DOHH2 (cell line): ENCODE results near the gene TNNI2.
"Not testable (repeated sequence)": the region's sequence is repeated elsewhere in the genome, so short reads cannot be mapped to it uniquely, and the experiment has no call there.

Experiments
- H3F3A ChIP-seq: fragments of 200-600 bp; sonication (generic), shearing (Covaris generic); 2 replicates; pipeline ENCODE4 v1.6.0; 2016; ENCODE audit warnings: antibody characterized with exemption, mild to moderate bottlenecking; ENCODE audit not compliant: control insufficient read depth, insufficient read depth
- H3K27ac ChIP-seq: fragments of 200-600 bp; sonication (generic); 2 replicates; pipeline ENCODE4 v1.5.1; 2014; ENCODE audit warnings: low read depth, mild to moderate bottlenecking, low read length, moderate library complexity
- H3K27me3 ChIP-seq: fragments of 200-600 bp; sonication (generic); 2 replicates; pipeline ENCODE4 v1.6.1; 2014; ENCODE audit warnings: mild to moderate bottlenecking, low read length, mixed read lengths; ENCODE audit not compliant: control insufficient read depth
- H3K36me3 ChIP-seq: fragments of 200-600 bp; sonication (generic); 2 replicates; pipeline ENCODE4 v1.6.1; 2014; ENCODE audit warnings: mild to moderate bottlenecking, low read length, moderate library complexity, mixed read lengths; ENCODE audit not compliant: control insufficient read depth
- H3K4me1 ChIP-seq: fragments of 200-600 bp; sonication (generic); 2 replicates; pipeline ENCODE4 v1.6.1; 2014; ENCODE audit warnings: mild to moderate bottlenecking, low read length, mixed read lengths; ENCODE audit not compliant: control insufficient read depth
- H3K4me2 ChIP-seq: fragments of 200-600 bp; sonication (generic); 2 replicates; pipeline ENCODE4 v1.6.0; 2014; ENCODE audit warnings: mild to moderate bottlenecking, low read length, moderate library complexity
- H3K4me3 ChIP-seq: fragments of 200-600 bp; sonication (generic); 2 replicates; pipeline ENCODE4 v1.5.1; 2014; ENCODE audit warnings: mild to moderate bottlenecking, low read length, mixed read lengths
- H3K79me2 ChIP-seq: fragments of 200-600 bp; sonication (generic); 2 replicates; pipeline ENCODE4 v1.6.1; 2014; ENCODE audit warnings: mild to moderate bottlenecking, low read length, mixed read lengths; ENCODE audit not compliant: control insufficient read depth
- H3K9me2 ChIP-seq: fragments of 200-600 bp; sonication (generic); replicated peaks from 2 replicates; pipeline ENCODE4 v1.6.1; 2014; ENCODE audit warnings: mild to moderate bottlenecking, low read length, mixed read lengths; ENCODE audit not compliant: control insufficient read depth
- H3K9me3 ChIP-seq: fragments of 200-600 bp; sonication (generic); 2 replicates; pipeline ENCODE4 v1.6.1; 2014; ENCODE audit warnings: antibody characterized with exemption, low read length, mixed read lengths; ENCODE audit not compliant: control insufficient read depth, insufficient read depth
- H4K20me1 ChIP-seq: fragments of 200-600 bp; sonication (generic); 2 replicates; pipeline ENCODE4 v1.6.0; 2014; ENCODE audit warnings: low read depth, mild to moderate bottlenecking, antibody characterized with exemption, low read length, moderate library complexity; ENCODE audit not compliant: control insufficient read depth, insufficient read depth
- EZH2phosphoT487 ChIP-seq: fragments of 200-600 bp; sonication (generic); IDR thresholded peaks from 2 replicates; pipeline ENCODE4 v1.6.1; 2017; ENCODE audit warnings: borderline replicate concordance, mild to moderate bottlenecking, antibody characterized with exemption, low read length, moderate library complexity, mixed read lengths
- TF ChIP-seq, protein P1 (sequence below): fragments of 200-600 bp; sonication (generic); IDR thresholded peaks from one replicate; pipeline ENCODE4 v1.5.1; 2014; ENCODE audit warnings: antibody characterized with exemption, mild to moderate bottlenecking, low read depth, low read length; ENCODE audit not compliant: poor library complexity, severe bottlenecking

TNNI2 gene

DNA sequence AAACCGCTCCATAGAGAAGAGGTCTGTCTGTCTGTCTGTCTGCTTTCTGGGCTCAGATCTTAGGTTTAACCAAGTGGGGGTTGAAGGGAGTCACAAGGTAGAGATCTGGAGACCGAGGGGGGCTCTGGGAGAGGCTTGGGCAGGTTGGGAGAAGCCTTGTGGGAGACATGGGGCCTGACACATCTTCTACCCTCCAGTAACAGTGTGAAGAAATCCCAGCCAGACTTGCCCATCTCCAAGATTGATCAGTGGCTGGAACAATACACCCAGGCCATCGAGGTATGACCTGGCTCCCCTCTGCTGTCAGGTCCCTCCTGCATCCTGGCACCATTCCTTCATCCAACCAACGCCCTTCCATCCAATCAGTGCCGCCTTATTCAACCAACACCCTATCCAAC, 45.5 kb downstream of the TNNI2 start:
- H3K4me1 ChIP-seq = peaks cover 21% of the 10 kb centered on the region
- H3K4me2 ChIP-seq = no peak overlapping the region
- peaks cover 3% of the 10 kb centered on the region; the same call in 1 of the 2 replicates for H4K20me1 ChIP-seq
- H3K9me3 ChIP-seq = no peaks in the 10 kb centered on the region
- no peak for TF ChIP-seq EZH2phosphoT487
- TF ChIP-seq, protein P1, sequence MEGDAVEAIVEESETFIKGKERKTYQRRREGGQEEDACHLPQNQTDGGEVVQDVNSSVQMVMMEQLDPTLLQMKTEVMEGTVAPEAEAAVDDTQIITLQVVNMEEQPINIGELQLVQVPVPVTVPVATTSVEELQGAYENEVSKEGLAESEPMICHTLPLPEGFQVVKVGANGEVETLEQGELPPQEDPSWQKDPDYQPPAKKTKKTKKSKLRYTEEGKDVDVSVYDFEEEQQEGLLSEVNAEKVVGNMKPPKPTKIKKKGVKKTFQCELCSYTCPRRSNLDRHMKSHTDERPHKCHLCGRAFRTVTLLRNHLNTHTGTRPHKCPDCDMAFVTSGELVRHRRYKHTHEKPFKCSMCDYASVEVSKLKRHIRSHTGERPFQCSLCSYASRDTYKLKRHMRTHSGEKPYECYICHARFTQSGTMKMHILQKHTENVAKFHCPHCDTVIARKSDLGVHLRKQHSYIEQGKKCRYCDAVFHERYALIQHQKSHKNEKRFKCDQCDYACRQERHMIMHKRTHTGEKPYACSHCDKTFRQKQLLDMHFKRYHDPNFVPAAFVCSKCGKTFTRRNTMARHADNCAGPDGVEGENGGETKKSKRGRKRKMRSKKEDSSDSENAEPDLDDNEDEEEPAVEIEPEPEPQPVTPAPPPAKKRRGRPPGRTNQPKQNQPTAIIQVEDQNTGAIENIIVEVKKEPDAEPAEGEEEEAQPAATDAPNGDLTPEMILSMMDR = no peak
- H3K79me2 ChIP-seq = no peaks in the 10 kb centered on the region
- H3K27ac ChIP-seq = no peak overlapping the region
- peaks cover 55% of the 10 kb centered on the region for H3K36me3 ChIP-seq
- H3F3A ChIP-seq = no peaks in the 10 kb centered on the region
- no peaks in the 10 kb centered on the region for H3K9me2 ChIP-seq
- no peaks in the 10 kb centered on the region for H3K27me3 ChIP-seq
- no peak overlapping the region for H3K4me3 ChIP-seq

DNA sequence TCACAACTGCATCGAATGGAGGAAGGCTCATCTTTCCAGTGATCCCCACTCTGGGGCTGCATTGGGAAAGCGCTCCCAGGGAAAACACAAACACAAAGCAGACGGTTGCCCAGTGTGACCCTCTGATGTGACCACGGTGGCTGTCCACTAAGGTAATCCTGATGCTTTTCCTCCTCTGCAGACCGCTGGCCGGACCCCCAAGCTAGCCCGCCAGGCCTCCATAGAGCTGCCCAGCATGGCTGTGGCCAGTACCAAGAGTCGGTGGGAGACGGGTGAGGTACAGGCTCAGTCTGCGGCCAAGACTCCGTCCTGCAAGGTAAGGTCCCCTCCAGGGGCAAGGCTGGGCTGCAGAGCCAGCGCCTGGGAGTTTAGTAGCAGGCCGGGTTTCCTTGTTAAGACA, 47.8 kb downstream of the TNNI2 start:
- H3F3A ChIP-seq, H3K4me2 ChIP-seq, H3K4me1 ChIP-seq, H3K27me3 ChIP-seq, H3K79me2 ChIP-seq, H3K27ac ChIP-seq, H3K9me2 ChIP-seq, H3K9me3 ChIP-seq, H3K4me3 ChIP-seq, H4K20me1 ChIP-seq: not testable (repeated sequence)
- peaks cover 55% of the 10 kb centered on the region for H3K36me3 ChIP-seq

DNA sequence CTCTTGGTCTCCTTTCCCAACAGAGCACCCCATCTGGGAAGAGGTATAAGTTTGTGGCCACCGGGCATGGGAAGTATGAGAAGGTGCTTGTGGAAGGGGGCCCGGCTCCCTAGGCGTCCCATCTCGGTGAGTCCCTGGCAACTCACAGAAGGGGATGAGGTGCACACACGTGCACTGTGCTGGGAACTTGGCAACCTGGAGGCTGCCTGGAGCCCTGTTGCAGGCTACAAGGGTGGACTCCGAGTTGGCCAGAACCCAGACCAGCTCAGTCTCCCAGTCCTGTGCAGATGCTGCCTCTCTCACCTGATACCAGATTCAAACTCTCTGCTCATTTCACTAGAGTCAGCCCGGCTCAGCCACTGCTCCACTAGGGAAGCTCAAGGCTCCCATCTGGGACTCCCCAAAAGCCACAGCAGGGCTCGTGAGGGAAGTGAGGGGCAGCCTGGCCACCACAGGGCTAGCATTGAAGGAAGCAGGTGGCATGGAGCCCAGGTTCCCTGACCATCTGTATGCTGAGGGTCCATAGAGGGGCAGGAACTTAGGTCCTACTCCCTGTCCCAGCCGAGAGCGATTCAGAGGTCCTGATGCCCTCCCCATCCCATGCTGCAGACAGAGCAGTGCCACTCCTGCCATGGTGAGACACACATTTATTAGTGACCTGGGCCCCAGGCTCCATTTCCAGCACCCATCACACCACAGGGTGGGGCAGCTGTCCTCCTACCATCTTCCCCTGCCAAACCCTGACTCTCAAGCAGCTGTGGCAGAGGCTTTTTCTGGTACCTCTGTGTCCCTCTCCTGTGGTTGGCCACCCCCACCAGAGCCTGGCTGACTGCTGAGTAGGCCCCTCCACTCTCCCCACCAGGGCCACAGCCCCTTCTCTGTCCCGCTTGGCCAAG, 48.9 kb downstream of the TNNI2 start:
- Histone ChIP-seq H3K4me3 (no peak overlapping the region), H3K9me3 (no peaks in the 10 kb centered on the region), H3K36me3 (peaks cover 54% of the 10 kb centered on the region), H3K27ac (no peak overlapping the region), H4K20me1 (no peaks in the 10 kb centered on the region), H3K9me2 (no peaks in the 10 kb centered on the region), H3K27me3 (no peaks in the 10 kb centered on the region), H3F3A (no peaks in the 10 kb centered on the region), H3K4me1 (no peaks in the 10 kb centered on the region), H3K4me2 (no peak overlapping the region), H3K79me2 (no peaks in the 10 kb centered on the region)
- TF ChIP-seq EZH2phosphoT487 = no peak
- TF ChIP-seq, protein P1 = no peak

DNA sequence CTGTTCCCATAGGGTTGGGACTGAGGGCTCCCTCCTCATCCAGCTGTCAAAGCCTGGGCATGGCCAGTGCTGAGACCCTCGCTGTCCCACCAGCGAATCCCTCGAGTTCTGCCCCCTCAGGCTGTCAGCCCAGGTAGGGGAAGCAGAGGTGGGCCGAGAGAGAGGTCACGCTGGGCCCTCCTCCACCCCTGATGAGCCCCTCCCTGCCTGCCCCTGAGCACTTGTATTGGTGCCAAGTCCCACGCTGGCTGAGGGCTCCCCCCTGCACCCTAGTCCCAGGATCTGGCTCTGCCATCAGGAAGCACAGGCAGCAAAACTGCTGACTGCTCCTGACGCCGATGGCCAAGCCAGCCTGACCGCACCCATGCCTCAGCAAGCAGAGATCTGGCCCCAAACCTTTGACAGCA, 49.6 kb downstream of the TNNI2 start:
- TF ChIP-seq, protein P1 = no peak
- TF ChIP-seq EZH2phosphoT487 = no peak

More for the DNA sequence above, 49.6 kb downstream of the TNNI2 start:
- no peak overlapping the region for H3K4me2 ChIP-seq
- H3K4me3 ChIP-seq = no peak overlapping the region
- no peaks in the 10 kb centered on the region for H3K9me2 ChIP-seq
- H3K27ac ChIP-seq = no peak overlapping the region
- no peaks in the 10 kb centered on the region for H3K27me3 ChIP-seq
- no peaks in the 10 kb centered on the region for H3K9me3 ChIP-seq
- H4K20me1 ChIP-seq = no peaks in the 10 kb centered on the region
- H3K36me3 ChIP-seq = peaks cover 48% of the 10 kb centered on the region
- H3K4me1 ChIP-seq = no peaks in the 10 kb centered on the region
- H3K79me2 ChIP-seq = no peaks in the 10 kb centered on the region
- no peaks in the 10 kb centered on the region for H3F3A ChIP-seq
